Keratinocyte (primary cell): ENCODE data around the gene GPR21. TPM values are rescaled to one million over a fixed set of nuclear protein-coding genes. Genes with fewer than 3 reads are reported as not detected.

Source experiments
- DNase-seq: peaks from one replicate; pipeline ENCODE4 v3.0.0-alpha.2; 2011; ENCODE audit warnings: low read depth, missing footprints, low spot score
- FAIRE-seq: peaks from 2 replicates; lab custom pipeline; 2011; peaks lifted over from hg19 to GRCh38; lab: Jason Lieb, UNC
- H2AFZ ChIP-seq: 2 replicates; pipeline ENCODE4 v1.6.0; 2012; ENCODE audit warnings: low read length, control low read depth, inconsistent platforms; ENCODE audit not compliant: control insufficient read depth
- H3K27ac ChIP-seq: 2 replicates; pipeline ENCODE4 v1.5.1; 2011; ENCODE audit warnings: low read length; ENCODE audit not compliant: control insufficient read depth, insufficient read depth
- H3K27me3 ChIP-seq: 3 replicates; pipeline ENCODE4 v1.6.0; 2011; ENCODE audit warnings: low read length; ENCODE audit not compliant: control insufficient read depth, insufficient read depth; ENCODE audit errors: extremely low read depth
- H3K36me3 ChIP-seq, 2 experiments: 2 replicates in 1 of 2; 3 replicates in 1 of 2; pipeline ENCODE4 v1.5.1; 2011; ENCODE audit warnings: low read length in 2 of 2, mild to moderate bottlenecking in 1 of 2; ENCODE audit not compliant: control insufficient read depth in 2 of 2, insufficient read depth in 2 of 2; ENCODE audit errors: extremely low read depth in 1 of 2
- H3K4me1 ChIP-seq: 3 replicates; pipeline ENCODE4 v1.5.1; 2011; ENCODE audit warnings: low read length; ENCODE audit not compliant: control insufficient read depth, insufficient read depth; ENCODE audit errors: extremely low read depth
- H3K4me2 ChIP-seq: 3 replicates; pipeline ENCODE4 v1.6.0; 2011; ENCODE audit warnings: low read depth, low read length; ENCODE audit not compliant: control insufficient read depth, insufficient read depth; ENCODE audit errors: extremely low read depth
- H3K4me3 ChIP-seq, 3 experiments: fragments of 200-600 bp in 1 of 3; sonication (generic) in 1 of 3; 2 replicates in 2 of 3; 3 replicates in 1 of 3; pipeline ENCODE4 v1.5.1; 2011 to 2016; ENCODE audit warnings: low read length in 3 of 3, mild to moderate bottlenecking in 3 of 3, control low read depth in 2 of 3, inconsistent platforms in 1 of 3, low read depth in 1 of 3, mixed read lengths in 1 of 3, mixed run types in 1 of 3, moderate library complexity in 1 of 3; ENCODE audit not compliant: control insufficient read depth in 2 of 3, insufficient read depth in 2 of 3; ENCODE audit errors: extremely low read depth in 1 of 3
- H3K79me2 ChIP-seq: 2 replicates; pipeline ENCODE4 v1.6.0; 2012; ENCODE audit warnings: low read length; ENCODE audit not compliant: control insufficient read depth, insufficient read depth
- H3K9ac ChIP-seq: 3 replicates; pipeline ENCODE4 v1.6.0; 2011; ENCODE audit warnings: low read length; ENCODE audit not compliant: control insufficient read depth, insufficient read depth; ENCODE audit errors: extremely low read depth
- H3K9me1 ChIP-seq: 3 replicates; pipeline ENCODE4 v1.6.0; 2011; ENCODE audit warnings: low read length; ENCODE audit not compliant: control insufficient read depth, insufficient read depth; ENCODE audit errors: extremely low read depth
- H3K9me3 ChIP-seq: 2 replicates; pipeline ENCODE4 v1.5.1; 2012; ENCODE audit warnings: low read depth, low read length; ENCODE audit not compliant: control insufficient read depth
- H4K20me1 ChIP-seq: 3 replicates; pipeline ENCODE4 v1.6.0; 2011; ENCODE audit warnings: low read length; ENCODE audit not compliant: control insufficient read depth, insufficient read depth; ENCODE audit errors: extremely low read depth
- CTCF ChIP-seq, 3 experiments: IDR thresholded peaks in 1 of 3; conservative IDR thresholded peaks in 1 of 3; optimal IDR thresholded peaks in 1 of 3; 2 replicates in 2 of 3; 3 replicates in 1 of 3; pipeline versions ENCODE3 to v1.5.1; 2011; ENCODE audit warnings: low read length in 3 of 3, mild to moderate bottlenecking in 3 of 3, moderate library complexity in 2 of 3, control low read depth in 1 of 3, inconsistent platforms in 1 of 3; ENCODE audit not compliant: insufficient read depth in 2 of 3; ENCODE audit errors: extremely low read depth in 1 of 3
- EZH2 ChIP-seq: IDR thresholded peaks from one replicate; pipeline ENCODE4 v1.6.1; 2012; ENCODE audit warnings: inconsistent platforms, mild to moderate bottlenecking, low read length, moderate library complexity
- dilution Hi-C: fragments of 300-500 bp; cut with MboI; formaldehyde crosslinking; loops from one replicate; pipeline ENCODE4 v1.7.0; 2020; ENCODE audit warnings: low sequenced_read_pairs; ENCODE audit not compliant: extremely low pct_ligation_motif_present
- polyA plus RNA-seq, 5 experiments: library from polyadenylated mRNA; depleted of rRNA in 3 of 5; stranded (reverse) in 3 of 5; stranded (forward) in 1 of 5; unstranded in 1 of 5; fragments of >200 nt; gene quantifications; 1 replicate in 1 of 5; 2 replicates in 3 of 5; 3 replicates in 1 of 5; pipeline versions ENCODE4 v1.2.1 to v1.2.3, GENCODE V29; 2011 to 2012; ENCODE audit warnings: missing spikeins in 2 of 5, low read depth in 1 of 5, low replicate concordance in 1 of 5

GPR21 gene
- polyA plus RNA-seq, 1 donor (not counting 4 experiments of a cell fraction or from before 2014, with no cell fraction given), result 0.25 TPM

- Histone ChIP-seq H4K20me1 (no peaks in the 10 kb centered on the region), H3K4me3 (no peak overlapping the region), H3K27me3 (no peaks in the 10 kb centered on the region), H2AFZ (no peak overlapping the region), H3K27ac (no peak overlapping the region), H3K4me1 (no peaks in the 10 kb centered on the region), H3K4me2 (no peak overlapping the region), H3K9me1 (no peaks in the 10 kb centered on the region), H3K79me2 (no peaks in the 10 kb centered on the region), H3K9ac (no peak overlapping the region), H3K36me3 (peaks cover 4 to 5% of the 10 kb centered on the region in 2 experiments), H3K9me3 (no peaks in the 10 kb centered on the region)
- DNase-seq (no peak), FAIRE-seq (no peak)
- TF ChIP-seq EZH2, result no peak
- no peak for TF ChIP-seq CTCF (optimal IDR thresholded peaks at IDR 0.05 in 1 of 3, IDR thresholded peaks at IDR 0.05 in 1 of 3, conservative IDR thresholded peaks at IDR 0.05 in 1 of 3; ENCODE audit: extremely low read depth in 1 of 3, insufficient read depth in 2 of 3, low read length in 3 of 3)
- dilution Hi-C loops, result no loop called here
Observed at GRCh38 chr9:123026425-123026824, 7.0 kb upstream of the GPR21 start.

- Histone ChIP-seq H3K79me2 (no peaks in the 10 kb centered on the region), H3K4me1 (no peaks in the 10 kb centered on the region), H4K20me1 (no peaks in the 10 kb centered on the region), H3K9me3 (no peaks in the 10 kb centered on the region), H2AFZ (no peak overlapping the region), H3K9me1 (no peaks in the 10 kb centered on the region), H3K36me3 (peaks cover 5 to 6% of the 10 kb centered on the region in 2 experiments), H3K4me2 (no peak overlapping the region), H3K27me3 (no peaks in the 10 kb centered on the region), H3K27ac (no peak overlapping the region), H3K9ac (no peak overlapping the region), H3K4me3 (no peak overlapping the region)
- TF ChIP-seq CTCF (optimal IDR thresholded peaks at IDR 0.05 in 1 of 3, IDR thresholded peaks at IDR 0.05 in 1 of 3, conservative IDR thresholded peaks at IDR 0.05 in 1 of 3; ENCODE audit: extremely low read depth in 1 of 3, insufficient read depth in 2 of 3, low read length in 3 of 3) (no peak), EZH2 (no peak)
- FAIRE-seq, result no peak
- dilution Hi-C loops, result no loop called here
- no peak for DNase-seq
Observed at GRCh38 chr9:123027517-123027916, 6.0 kb upstream of the GPR21 start.
